Activated CD4-positive, CD25-positive, alpha-beta regulatory T cell treated with anti-CD3 and anti-CD28 coated beads, Interleukin-2, amount 50 U/mL, for 24 hours (primary cell): Measurements from ENCODE around the gene RAPGEF6.
"Not testable (repeated sequence)": the region's sequence is repeated elsewhere in the genome, so short reads cannot be mapped to it uniquely, and the experiment has no call there.

Experiments used
- ATAC-seq, 2 donors: fragments of 150-1000 bp; cut with Tn5 transposase; one replicate each; pipeline ENCODE4 v1.10.0; 2021; ENCODE audit warnings: mild to moderate bottlenecking in 1 of 2, moderate library complexity in 1 of 2

Gene RAPGEF6

GRCh38 chr5:131634996-131635683 lies at the start of gene RAPGEF6:
Gene RAPGEF6 (minus strand): TSS chr5:131635229. CDS start chr5:131635030, 199 bp downstream.
- ATAC-seq: peak; percentile 87 to 88

DNA sequence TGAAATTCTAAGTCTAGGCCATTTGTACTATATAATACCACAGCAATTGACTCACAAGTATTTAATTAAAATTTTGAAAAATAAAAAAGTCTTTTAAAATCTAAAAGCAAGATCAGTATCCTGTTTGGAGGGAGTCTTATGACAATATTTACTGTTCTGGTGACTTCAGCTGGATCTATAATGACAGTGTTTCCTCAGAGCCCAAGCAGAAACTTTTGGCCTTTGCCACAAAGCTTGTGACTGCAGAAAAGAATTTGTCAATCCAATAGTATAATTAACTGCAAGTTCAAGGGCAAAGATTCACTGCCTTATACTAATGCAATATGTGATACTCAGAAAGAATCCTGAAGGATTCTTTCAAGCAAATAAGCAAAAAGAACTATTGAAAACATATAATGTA lies 49.6 kb upstream of the RAPGEF6 start:
- ATAC-seq: no peak

GRCh38 chr5:131684051-131684450 lies 49.0 kb upstream of the RAPGEF6 start:
- ATAC-seq: no peak

GRCh38 chr5:131682826-131683225 lies 47.8 kb upstream of the RAPGEF6 start:
- ATAC-seq: no peak

DNA sequence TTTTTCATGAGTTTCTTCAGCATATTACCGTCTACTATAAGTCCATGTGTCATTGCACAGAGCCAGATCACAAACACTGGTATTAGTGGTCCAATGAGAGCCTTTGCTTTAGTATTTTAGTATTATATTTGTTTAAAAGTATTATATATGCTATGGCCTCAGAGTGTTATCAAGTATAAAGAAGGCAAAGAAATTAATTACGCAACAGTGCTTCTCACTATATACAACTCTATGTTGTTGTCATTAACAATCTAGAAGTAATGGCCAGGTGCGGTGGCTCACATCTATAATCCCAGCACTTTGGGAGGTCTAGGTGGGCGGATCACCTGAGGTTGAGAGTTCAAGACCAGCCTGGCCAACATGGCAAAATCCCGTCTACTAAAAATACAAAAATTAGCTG lies 47.1 kb upstream of the RAPGEF6 start:
- ATAC-seq: no peak

- no peak for ATAC-seq
These were observed 44.9 kb upstream of the RAPGEF6 start for GRCh38 chr5:131679911-131680310.

- ATAC-seq: not testable (repeated sequence)
These were observed 43.2 kb upstream of the RAPGEF6 start for GRCh38 chr5:131678273-131678672.

DNA sequence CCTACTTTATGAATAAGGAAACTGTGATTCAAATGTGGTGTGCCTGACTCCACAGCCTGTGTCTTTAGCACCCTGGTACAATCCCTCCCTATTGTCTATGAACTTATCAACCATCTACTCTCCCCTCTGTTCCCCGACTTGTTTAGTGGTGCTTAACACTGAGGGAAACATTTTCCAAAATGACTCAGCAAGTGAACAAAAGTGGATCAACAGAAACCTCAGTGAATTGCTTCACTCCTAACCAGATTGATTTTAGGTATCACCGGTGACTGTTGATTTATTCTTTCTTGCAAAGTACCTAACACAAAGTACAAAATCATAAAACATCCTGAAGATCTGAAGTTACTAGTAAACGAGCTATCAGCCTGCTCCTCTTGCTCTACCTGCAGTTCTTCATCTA lies 42.1 kb upstream of the RAPGEF6 start:
- ATAC-seq: no peak

- ATAC-seq: no peak
These were observed 37.7 kb upstream of the RAPGEF6 start for GRCh38 chr5:131672776-131673175.

DNA sequence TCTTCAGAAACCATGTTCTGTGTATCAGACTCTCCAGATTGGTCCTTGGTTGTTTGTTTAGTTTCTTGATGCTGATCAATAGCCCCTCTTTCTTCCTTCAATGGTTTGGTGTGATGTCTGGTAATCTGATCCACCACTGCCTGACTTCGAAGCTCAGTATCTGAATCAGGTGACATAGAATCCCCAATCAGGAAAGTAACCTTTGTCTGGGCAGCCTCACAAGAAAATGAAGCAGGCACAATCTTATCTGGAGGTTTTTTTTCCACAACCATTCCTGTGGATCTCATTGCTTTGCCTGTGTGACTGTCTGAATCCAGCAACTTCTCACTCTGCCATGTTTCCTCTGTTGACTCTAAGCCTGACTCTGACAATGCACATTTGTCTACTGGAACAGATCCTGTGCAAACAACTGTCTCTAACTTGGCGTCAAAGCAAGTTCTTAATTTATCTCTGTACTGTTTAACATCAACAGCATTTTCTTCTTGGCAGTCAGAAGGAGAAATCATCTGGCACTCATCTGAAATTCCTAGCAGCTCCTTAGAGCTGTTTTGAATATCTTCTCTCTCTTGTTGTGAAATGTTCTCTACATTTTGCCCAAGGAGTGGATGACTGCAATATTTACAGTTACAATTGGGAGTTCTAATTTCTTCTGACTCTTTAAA lies 37.1 kb upstream of the RAPGEF6 start:
- no peak for ATAC-seq

DNA sequence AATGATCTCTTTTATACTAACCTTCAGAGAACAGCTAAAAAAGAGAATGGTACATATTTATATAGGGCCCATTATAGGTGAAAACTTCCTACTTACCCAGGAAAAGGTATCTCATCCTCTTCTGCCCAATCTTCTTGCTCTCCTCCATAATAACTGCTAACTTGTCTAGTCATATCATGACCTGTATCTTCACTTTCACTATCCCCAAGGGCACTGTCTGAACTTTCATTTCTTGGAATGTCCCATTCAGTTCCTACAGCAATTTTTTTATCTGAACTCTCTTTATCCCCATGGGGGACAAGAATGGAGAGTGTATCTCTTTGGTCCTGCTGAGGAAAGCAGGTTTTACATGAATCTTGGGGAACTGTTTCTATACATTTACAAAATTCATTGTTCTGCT lies 36.4 kb upstream of the RAPGEF6 start:
- no peak for ATAC-seq

GRCh38 chr5:131664929-131665328 lies 29.9 kb upstream of the RAPGEF6 start:
- peak in 1 of 2 donors; percentile 63 for ATAC-seq

GRCh38 chr5:131661933-131662332 lies 26.9 kb upstream of the RAPGEF6 start:
- no peak for ATAC-seq

GRCh38 chr5:131659841-131660240 lies 24.8 kb upstream of the RAPGEF6 start:
- no peak for ATAC-seq

GRCh38 chr5:131659290-131659689 lies 24.3 kb upstream of the RAPGEF6 start:
- no peak for ATAC-seq

DNA sequence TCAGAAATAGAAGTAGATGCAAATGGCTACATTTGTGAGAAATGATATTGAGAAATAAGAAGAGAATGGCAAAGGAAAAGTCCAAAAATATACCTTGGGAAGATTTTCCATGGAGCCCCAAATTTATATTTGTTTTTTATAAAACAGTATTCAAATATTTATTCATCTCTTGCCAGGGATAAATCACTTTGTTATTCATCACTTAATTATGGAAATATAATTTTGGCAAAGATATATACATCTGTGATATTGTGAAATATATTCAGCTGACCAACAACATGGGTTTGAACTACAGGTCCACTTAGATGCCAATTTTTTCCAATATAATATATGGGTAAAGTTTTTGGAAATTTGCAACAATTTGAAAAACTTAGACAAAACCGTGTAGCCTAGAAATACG lies 19.7 kb upstream of the RAPGEF6 start:
- ATAC-seq: no peak

DNA sequence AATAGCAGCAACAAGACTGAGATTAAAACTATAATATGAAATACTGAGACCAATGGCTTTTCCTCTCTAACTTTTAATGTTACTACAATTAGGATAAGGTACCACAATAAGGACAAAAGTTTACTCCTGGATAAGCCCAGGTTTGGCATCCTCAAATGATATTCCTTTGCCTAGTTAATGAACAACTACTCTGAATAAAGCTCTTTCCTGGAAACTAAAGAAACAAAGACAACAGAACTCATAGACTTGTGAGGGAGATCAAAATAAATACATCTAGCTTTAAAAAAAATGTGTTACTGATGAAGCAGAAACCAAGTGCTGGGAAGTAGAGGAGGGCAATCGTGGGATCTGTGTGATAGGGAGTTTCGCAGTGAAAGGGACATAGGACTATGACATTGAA lies 19.3 kb upstream of the RAPGEF6 start:
- no peak for ATAC-seq

- ATAC-seq: no peak
These were observed 14.1 kb upstream of the RAPGEF6 start for GRCh38 chr5:131649161-131649560.

DNA sequence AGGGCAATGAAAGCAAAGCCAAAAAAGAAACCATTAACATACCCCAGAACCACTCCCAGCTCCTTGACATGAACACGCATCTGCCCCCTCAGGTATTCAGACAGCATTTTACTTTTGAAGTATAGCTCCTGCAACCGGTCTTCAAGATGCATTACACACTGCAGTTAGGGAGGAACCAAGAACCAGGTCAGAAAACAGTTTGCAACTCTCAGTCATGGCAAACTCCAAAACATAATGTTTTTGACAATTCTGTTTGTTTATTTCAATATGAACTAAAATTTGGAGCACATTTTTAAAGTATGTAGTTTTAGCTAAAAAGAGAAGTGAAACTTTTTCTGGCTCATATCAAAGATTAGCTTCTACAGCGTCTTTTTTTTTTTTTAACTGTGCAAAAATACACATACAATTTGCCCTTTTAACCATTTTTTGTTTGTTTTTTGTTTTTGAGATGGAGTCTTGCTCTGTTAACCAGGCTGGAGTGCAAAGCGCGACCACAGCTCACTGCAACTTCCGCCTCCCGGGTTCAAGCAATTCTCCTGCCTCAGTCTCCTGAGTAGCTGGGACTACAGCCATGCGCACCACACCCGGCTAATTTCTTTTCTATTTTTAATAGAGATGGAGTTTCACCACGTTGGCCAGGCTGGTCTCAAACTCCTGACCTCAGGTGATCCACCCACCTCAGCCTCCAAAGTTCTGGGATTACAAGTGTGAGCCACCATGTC lies 12.2 kb upstream of the RAPGEF6 start:
- no peak for ATAC-seq

DNA sequence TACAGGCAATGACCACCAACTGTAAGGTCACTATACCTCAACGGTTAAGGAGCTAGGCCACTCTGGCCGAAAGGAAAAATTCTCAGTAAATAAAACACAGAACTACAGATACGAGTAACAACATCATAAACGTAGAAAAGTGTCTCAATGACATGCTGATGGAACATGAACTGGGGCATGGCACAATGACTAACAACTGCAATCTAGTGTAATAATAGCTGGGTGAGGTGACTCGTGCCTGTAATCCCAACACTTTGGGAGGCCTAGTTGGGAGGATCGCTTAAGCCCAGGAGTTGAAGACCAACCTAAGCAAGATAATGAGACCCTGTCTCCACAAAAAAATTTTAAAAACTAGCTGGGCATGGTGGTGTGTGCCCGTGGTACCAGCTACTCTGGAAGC lies 9.8 kb upstream of the RAPGEF6 start:
- no peak for ATAC-seq

GRCh38 chr5:131644370-131644769 lies 9.3 kb upstream of the RAPGEF6 start:
- ATAC-seq: no peak

DNA sequence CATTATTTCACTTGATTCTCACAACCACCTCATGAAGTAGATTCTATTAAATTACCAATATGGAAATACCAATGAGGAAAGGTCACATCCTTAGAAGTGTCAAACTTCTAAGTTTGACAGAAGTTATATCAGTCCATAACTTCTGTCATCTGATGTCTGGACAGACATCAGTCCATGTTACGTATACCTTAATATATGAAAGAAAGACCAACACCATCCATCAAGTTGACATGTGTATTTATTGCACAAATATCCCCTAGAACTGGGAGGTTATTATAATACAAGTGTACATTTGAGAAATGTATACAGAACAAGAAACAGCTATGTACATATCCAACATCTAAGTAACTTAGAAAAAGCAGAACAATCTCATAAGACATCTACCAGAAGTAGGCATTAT lies 6.5 kb upstream of the RAPGEF6 start:
- no peak for ATAC-seq

GRCh38 chr5:131640043-131640856 lies 5.2 kb upstream of the RAPGEF6 start:
- ATAC-seq: peak; percentile 99
